Fibroblast of the aortic adventitia (primary cell): ENCODE results near the gene CALCB. TPM values are rescaled to one million over a fixed set of nuclear protein-coding genes. Genes with fewer than 3 reads are reported as not detected.
"Not testable (repeated sequence)": the region's sequence is repeated elsewhere in the genome, so short reads cannot be mapped to it uniquely, and the experiment has no call there.

Source experiments
- DNase-seq: peaks from one replicate; pipeline ENCODE4 v3.0.0-alpha.2; 2010; ENCODE audit warnings: low read depth
- H3K4me3 ChIP-seq: 2 replicates; pipeline ENCODE4 v1.5.1; 2011; ENCODE audit warnings: low read depth, mild to moderate bottlenecking, control low read depth, low read length, moderate library complexity
- total RNA-seq: library from RNA; depleted of rRNA; stranded (reverse); fragments of >200 nt; gene quantifications from 2 replicates; pipeline ENCODE4 v1.2.3, GENCODE V29; 2012; ENCODE audit warnings: low replicate concordance
- TF ChIP-seq, protein P1 (sequence below): IDR thresholded peaks from 2 replicates; pipeline ENCODE4 v1.5.1; 2011; ENCODE audit warnings: mild to moderate bottlenecking, low read length, control low read depth, inconsistent platforms; ENCODE audit not compliant: insufficient read depth

Gene CALCB
- total RNA-seq, 1 donor, result not detected

DNA sequence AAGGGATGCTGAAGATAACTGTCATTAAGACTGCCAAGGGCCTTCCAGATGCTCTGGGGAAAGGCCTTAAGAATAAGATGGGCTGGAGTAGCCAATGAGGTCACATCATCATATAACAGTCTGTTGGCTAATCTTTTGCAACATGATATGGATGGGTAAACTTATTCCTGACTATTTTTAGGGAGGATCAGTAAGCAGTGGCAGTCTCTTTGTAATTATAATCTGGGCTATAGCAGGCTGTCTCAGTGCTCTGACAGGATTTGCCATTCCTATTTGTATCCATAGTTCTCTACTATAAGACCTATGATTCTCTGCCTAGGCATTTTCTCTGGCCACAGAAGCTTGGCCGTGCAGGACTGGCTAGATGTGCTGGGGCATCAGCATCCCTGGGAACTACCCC is 16.1 kb upstream of the CALCB start:
- TF ChIP-seq, protein P1, sequence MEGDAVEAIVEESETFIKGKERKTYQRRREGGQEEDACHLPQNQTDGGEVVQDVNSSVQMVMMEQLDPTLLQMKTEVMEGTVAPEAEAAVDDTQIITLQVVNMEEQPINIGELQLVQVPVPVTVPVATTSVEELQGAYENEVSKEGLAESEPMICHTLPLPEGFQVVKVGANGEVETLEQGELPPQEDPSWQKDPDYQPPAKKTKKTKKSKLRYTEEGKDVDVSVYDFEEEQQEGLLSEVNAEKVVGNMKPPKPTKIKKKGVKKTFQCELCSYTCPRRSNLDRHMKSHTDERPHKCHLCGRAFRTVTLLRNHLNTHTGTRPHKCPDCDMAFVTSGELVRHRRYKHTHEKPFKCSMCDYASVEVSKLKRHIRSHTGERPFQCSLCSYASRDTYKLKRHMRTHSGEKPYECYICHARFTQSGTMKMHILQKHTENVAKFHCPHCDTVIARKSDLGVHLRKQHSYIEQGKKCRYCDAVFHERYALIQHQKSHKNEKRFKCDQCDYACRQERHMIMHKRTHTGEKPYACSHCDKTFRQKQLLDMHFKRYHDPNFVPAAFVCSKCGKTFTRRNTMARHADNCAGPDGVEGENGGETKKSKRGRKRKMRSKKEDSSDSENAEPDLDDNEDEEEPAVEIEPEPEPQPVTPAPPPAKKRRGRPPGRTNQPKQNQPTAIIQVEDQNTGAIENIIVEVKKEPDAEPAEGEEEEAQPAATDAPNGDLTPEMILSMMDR, result no peak
- no peak overlapping the region for H3K4me3 ChIP-seq
- no peak for DNase-seq

DNA sequence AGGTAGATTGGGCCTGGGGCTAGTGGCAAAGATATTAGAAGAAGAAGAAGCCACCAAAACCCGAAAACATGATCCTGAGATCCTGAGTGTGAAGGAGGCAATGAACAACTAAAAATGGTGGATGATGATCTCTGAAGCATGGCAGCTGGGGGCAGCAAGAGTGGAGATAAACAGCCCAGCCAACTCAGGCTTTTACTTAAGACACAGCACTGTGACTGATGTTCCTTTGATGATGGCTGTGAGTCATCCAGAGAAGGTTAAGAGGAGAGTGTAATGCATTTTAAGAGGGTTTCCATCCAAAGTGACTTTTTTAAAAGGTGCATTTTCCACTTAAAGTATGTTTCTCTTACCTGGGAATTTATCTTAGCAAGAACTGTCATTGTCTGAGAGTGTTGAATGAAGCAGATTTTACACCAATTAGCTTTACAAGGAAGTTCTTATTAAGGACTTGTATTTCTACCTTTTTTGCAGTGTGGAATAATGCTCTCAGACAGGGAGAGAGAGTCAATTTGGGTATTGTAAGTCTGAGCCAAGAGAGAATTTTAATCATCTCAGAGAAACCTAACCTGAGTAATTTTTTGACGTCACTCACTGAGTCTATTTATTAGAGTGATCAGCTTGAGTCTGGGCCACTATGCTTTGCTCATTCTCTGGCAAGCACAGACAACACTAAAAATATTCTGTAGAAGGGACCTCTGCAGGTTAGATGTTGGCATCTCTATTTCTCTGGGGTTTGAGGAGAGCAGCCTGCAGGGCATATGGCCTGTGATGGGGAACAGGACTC is 14.1 kb upstream of the CALCB start:
- H3K4me3 ChIP-seq, result no peak overlapping the region
- no peak for DNase-seq
- TF ChIP-seq, protein P1, result no peak

DNA sequence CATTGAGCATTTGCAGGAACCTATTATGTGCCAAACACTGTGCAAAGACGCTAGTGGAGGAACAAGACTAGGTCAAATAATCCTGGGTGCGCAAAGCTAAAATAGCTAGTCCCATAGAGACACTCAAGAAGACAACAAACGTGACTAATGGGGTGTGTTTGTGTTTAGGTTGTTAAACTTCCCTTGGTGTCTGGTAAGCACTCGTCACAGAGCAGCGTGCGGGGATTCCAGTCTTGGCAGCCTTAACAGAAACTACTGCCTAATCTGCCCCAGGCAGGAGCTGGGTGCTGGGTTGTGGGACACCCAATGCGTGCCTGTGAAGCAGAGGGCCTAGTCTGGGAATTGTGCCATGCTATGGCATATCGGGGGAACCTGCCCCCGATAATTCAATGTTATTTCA is 10.8 kb upstream of the CALCB start:
- no peak overlapping the region for H3K4me3 ChIP-seq
- DNase-seq, result no peak
- TF ChIP-seq, protein P1, result no peak

DNA sequence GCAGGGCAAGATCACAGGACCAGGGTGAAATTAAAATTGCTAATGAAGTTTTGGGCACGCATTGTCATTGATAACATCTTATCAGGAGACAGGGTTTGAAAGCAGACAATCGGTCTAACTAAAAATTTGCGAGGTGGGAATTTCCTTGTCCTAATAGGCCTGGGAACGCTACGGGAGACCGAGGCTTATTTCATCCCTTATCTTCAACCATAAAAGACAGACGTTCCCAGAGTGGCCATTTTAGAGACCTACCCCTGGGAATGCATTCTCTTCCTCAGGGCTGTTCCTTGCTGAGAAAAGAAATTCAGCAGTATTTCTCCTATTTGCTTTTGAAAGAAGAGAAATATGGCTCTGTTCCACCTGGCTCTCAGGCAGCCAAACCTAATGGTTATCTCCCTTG is 3.6 kb upstream of the CALCB start:
- DNase-seq, H3K4me3 ChIP-seq: not testable (repeated sequence)

DNA sequence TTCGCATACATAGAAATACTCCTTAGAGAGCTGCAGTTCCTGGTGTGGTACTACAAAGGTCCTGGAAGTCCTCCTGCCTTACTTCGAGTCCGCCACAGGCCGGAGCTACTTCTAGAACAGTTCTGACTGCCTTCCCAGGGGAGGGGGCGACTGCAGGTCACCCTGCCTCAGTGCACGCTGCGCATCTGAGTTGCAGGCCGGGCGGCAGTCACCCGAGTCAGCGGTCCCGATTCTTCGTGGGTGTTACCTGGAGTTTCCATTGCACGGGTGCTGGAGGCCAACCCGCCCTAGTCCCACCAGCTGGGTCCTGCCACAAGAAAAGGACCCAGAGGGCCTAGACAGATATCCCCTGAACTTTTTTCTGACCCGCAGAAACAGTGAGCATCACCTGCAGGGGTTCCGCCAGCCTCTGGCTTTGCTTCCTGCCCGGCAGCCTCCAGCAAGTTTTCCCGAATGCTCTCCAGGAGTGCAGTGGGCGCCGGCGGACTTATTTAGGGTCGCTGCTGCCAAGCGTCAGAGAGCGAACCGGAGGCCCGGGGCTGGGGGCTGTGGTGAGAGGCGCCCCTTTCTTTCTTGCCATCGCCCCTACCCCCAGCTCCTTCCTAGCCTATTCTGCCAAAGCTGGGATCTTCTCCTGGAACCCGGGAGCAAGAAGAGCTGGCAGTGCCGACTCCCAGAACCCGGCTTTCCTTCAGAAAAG is 1.7 kb upstream of the CALCB start:
- TF ChIP-seq, protein P1, result no peak
- DNase-seq, result no peak

DNA sequence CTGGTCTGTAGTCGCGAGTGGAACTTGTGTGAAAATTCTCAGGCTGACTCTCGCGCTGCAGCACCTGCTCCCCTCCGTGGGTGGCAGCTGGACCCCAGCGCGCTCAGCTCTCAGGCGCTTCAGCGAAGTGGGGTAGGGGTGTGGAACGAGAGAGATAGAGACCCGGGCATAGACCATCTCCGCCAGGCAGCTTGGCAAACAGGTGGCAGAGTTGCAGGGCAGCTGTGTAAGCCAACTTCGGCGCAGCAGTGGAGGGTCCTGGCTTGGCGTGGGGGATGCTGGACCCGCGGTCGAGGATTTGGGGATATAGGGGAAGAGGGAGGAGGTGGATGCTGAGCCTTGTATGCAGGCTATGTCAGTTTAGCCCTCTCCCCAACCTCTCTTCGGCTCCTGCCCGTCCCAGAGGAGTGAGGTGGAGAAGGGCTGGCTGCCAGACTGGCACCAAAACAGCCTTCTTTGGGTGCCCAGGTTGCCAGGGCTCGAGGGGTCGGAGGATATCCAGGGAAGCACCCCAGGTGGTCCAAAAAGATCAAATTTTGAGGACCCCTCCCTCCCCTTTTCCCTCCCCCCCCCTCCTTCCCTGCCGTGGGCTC is 746 bp upstream of the CALCB start:
- no peak overlapping the region for H3K4me3 ChIP-seq
- DNase-seq, result no peak
- TF ChIP-seq, protein P1, result no peak

More for the DNA sequence above, 1.7 kb upstream of the CALCB start:
- H3K4me3 ChIP-seq, result no peak overlapping the region
